SK-N-SH treated with all-trans-retinoic acid at 6 μM for 48 hours (cell line): ENCODE measurements around the gene NLGN4X.

Experiments
- ARNTL ChIP-seq: fragments of 450-650 bp; formaldehyde crosslinking; IDR thresholded peaks from 2 replicates; pipeline ENCODE4 v1.5.0; 2020; ENCODE audit warnings: low read depth, mild to moderate bottlenecking, moderate library complexity, borderline replicate concordance
- CSDC2 ChIP-seq: fragments of 250-450 bp; sonication (Bioruptor Pico); IDR thresholded peaks from 2 replicates; pipeline ENCODE4 v1.5.0; 2020; ENCODE audit warnings: mild to moderate bottlenecking, moderate library complexity
- CSRNP3 ChIP-seq: fragments of 250-450 bp; sonication (Bioruptor Pico); IDR thresholded peaks from 2 replicates; pipeline ENCODE4 v1.5.1; 2021; ENCODE audit warnings: mild to moderate bottlenecking, moderate library complexity
- ESRRG ChIP-seq: fragments of 250-450 bp; sonication (Bioruptor Pico); IDR thresholded peaks from 2 replicates; pipeline ENCODE4 v1.6.1; 2021; ENCODE audit warnings: mild to moderate bottlenecking
- GLIS3 ChIP-seq: fragments of 250-450 bp; sonication (Bioruptor Pico); IDR thresholded peaks from 2 replicates; pipeline ENCODE4 v1.5.0; 2020; ENCODE audit warnings: mild to moderate bottlenecking, moderate library complexity
- PPARA ChIP-seq: fragments of 250-450 bp; sonication (Bioruptor Pico); IDR thresholded peaks from 2 replicates; pipeline ENCODE4 v1.5.0; 2020; ENCODE audit warnings: mild to moderate bottlenecking, borderline replicate concordance
- RARB ChIP-seq: fragments of 250-450 bp; sonication (Bioruptor Pico); IDR thresholded peaks from 2 replicates; pipeline ENCODE4 v1.8.0; 2021; ENCODE audit warnings: mild to moderate bottlenecking, moderate library complexity
- SNAI2 ChIP-seq: fragments of 250-450 bp; sonication (Bioruptor Pico); IDR thresholded peaks from 2 replicates; pipeline ENCODE4 v1.5.0; 2020; ENCODE audit warnings: mild to moderate bottlenecking, moderate library complexity
- TCF4 ChIP-seq: fragments of 250-450 bp; sonication (Bioruptor Pico); IDR thresholded peaks from 2 replicates; pipeline ENCODE4 v1.8.0; 2021; ENCODE audit warnings: mild to moderate bottlenecking, moderate library complexity, borderline replicate concordance
- TOX ChIP-seq: fragments of 250-450 bp; sonication (Bioruptor Pico); IDR thresholded peaks from 2 replicates; pipeline ENCODE4 v1.8.0; 2021; ENCODE audit warnings: mild to moderate bottlenecking, moderate library complexity, borderline replicate concordance
- ZC3H10 ChIP-seq: fragments of 250-450 bp; sonication (Bioruptor Pico); IDR thresholded peaks from 2 replicates; pipeline ENCODE4 v1.5.1; 2021; ENCODE audit warnings: mild to moderate bottlenecking, moderate library complexity
- ZFP3 ChIP-seq: fragments of 250-450 bp; sonication (Bioruptor Pico); IDR thresholded peaks from 2 replicates; pipeline ENCODE4 v1.5.0; 2020; ENCODE audit warnings: mild to moderate bottlenecking, moderate library complexity
- ZNF70 ChIP-seq: fragments of 450-650 bp; formaldehyde crosslinking; IDR thresholded peaks from 2 replicates; pipeline ENCODE4 v1.5.0; 2020; ENCODE audit warnings: mild to moderate bottlenecking, moderate library complexity
- TF ChIP-seq, protein P1 (sequence below): fragments of 250-450 bp; sonication (Bioruptor Pico); IDR thresholded peaks from 2 replicates; pipeline ENCODE4 v1.8.0; 2020; ENCODE audit warnings: mild to moderate bottlenecking, moderate library complexity, borderline replicate concordance

- no peak for TF ChIP-seq ARNTL (CRISPR knock-in tag)
- TF ChIP-seq TOX (CRISPR knock-in tag): no peak
- no peak for TF ChIP-seq TCF4 (CRISPR knock-in tag)
- no peak for TF ChIP-seq ZFP3 (CRISPR knock-in tag)
- TF ChIP-seq ESRRG: no peak
- no peak for TF ChIP-seq ZC3H10 (CRISPR knock-in tag)
- TF ChIP-seq, protein P1, sequence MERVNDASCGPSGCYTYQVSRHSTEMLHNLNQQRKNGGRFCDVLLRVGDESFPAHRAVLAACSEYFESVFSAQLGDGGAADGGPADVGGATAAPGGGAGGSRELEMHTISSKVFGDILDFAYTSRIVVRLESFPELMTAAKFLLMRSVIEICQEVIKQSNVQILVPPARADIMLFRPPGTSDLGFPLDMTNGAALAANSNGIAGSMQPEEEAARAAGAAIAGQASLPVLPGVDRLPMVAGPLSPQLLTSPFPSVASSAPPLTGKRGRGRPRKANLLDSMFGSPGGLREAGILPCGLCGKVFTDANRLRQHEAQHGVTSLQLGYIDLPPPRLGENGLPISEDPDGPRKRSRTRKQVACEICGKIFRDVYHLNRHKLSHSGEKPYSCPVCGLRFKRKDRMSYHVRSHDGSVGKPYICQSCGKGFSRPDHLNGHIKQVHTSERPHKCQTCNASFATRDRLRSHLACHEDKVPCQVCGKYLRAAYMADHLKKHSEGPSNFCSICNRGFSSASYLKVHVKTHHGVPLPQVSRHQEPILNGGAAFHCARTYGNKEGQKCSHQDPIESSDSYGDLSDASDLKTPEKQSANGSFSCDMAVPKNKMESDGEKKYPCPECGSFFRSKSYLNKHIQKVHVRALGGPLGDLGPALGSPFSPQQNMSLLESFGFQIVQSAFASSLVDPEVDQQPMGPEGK (CRISPR knock-in tag): no peak
- no peak for TF ChIP-seq PPARA (CRISPR knock-in tag)
- TF ChIP-seq RARB (CRISPR knock-in tag): no peak
- no peak for TF ChIP-seq ZNF70 (CRISPR knock-in tag)
- no peak for TF ChIP-seq CSRNP3 (CRISPR knock-in tag)
- no peak for TF ChIP-seq CSDC2 (CRISPR knock-in tag)
- no peak for TF ChIP-seq GLIS3 (CRISPR knock-in tag)
- TF ChIP-seq SNAI2 (CRISPR knock-in tag): no peak
Measured at GRCh38 chrX:6005856-6006255, 222.8 kb downstream of the NLGN4X start.
